HK-2 (cell line): Measurements from ENCODE around the gene MPHOSPH9.
A peak's percentile ranks its signal among the peaks of the same experiment; 100 is the strongest.

Experiments used
- DNase-seq: peaks from one replicate; pipeline ENCODE4 v3.0.0-alpha.2; 2018; ENCODE audit not compliant: unreplicated experiment

Gene MPHOSPH9, protein sequence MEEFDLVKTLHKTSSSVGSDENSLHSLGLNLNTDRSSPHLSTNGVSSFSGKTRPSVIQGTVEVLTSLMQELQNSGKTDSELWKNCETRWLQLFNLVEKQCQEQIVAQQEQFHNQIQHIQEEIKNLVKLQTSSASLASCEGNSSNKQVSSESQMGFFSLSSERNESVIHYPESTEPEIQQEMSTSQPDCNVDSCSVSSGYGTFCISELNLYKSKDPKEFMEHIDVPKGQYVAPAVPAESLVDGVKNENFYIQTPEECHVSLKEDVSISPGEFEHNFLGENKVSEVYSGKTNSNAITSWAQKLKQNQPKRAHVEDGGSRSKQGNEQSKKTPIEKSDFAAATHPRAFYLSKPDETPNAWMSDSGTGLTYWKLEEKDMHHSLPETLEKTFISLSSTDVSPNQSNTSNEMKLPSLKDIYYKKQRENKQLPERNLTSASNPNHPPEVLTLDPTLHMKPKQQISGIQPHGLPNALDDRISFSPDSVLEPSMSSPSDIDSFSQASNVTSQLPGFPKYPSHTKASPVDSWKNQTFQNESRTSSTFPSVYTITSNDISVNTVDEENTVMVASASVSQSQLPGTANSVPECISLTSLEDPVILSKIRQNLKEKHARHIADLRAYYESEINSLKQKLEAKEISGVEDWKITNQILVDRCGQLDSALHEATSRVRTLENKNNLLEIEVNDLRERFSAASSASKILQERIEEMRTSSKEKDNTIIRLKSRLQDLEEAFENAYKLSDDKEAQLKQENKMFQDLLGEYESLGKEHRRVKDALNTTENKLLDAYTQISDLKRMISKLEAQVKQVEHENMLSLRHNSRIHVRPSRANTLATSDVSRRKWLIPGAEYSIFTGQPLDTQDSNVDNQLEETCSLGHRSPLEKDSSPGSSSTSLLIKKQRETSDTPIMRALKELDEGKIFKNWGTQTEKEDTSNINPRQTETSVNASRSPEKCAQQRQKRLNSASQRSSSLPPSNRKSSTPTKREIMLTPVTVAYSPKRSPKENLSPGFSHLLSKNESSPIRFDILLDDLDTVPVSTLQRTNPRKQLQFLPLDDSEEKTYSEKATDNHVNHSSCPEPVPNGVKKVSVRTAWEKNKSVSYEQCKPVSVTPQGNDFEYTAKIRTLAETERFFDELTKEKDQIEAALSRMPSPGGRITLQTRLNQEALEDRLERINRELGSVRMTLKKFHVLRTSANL

DNA sequence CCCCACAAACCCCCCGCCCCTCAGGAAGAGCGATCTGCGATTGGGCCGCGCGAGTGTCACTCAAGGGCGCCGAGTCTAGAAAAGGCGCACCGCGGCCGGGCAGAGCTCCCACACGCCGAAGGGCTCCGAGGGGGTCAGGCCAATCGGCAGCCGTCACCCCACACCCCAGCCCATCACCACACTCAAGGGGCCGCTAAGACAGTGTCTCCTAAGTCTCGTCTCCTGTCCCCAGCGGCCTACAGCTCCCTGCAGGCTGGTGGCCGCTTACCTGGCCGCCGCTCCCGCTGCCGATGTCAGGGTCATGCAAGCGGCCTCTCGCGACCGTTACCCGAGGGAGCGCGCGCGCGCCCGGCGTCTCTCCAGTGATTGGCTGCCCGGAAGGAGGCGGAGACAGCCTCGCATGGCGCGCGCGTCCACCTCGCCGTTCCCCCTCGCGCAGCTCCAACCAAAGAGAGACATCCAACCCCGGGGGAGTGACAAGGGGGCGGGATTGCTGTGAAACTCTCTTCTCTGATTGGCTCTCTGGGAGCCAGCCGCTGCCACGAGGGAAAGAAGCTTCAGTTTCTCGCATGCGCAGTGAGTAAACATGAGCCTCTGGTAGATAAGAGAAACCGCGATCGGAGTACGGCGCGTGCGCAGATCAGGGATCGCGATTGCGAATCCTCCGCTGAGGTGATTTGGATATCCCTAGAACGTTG is at the start of gene MPHOSPH9, which contains the start of gene MTRFR:
Gene MPHOSPH9 (minus strand): TSS at position 335 of the 698 bp plus-strand sequence. CDS start 2,777 bp downstream, outside the sequence.
Gene MTRFR (plus strand): TSS at position 630 of the 698 bp plus-strand sequence. CDS start 20,239 bp downstream, outside the sequence.
- peak; percentile 99 for DNase-seq

DNA sequence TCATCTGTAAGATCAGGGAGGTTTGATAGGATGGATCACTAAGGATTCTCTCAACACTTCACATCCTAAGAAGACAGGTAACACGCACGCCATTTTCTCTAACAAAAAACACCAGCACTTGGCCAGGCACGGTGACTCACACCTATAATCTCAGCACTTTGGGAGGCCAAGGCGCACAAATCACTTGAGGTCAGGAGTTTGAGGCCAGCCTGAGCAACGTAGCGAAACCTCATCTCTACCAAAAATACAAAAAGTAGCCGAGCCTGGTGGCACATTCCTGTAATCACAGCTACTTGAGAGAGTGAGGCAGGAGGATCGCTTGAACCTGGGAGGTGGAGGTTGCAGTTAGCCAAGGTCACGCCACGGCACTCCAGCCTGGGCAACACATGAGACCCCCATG is 49.2 kb upstream of the MPHOSPH9 start:
- DNase-seq, result no peak

DNA sequence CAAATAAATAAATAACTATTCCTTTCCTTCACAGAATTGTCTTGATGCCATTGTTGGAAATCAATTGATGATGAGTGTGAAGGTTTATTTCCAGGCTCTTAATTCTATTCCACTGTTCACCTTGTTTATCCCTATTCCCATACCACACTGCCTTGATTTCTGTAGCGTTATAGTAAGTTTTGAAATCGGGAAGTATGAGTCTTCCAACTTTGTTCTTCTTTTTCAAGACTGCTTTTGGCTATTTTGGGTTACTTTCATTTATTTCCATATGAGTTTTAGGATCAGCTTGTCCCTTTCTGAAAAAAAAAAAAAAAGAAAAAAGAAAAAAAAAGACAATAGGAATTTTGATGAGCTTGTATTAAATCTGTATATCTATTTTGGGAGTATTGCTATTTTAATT is 48.0 kb upstream of the MPHOSPH9 start:
- DNase-seq, result no peak

DNA sequence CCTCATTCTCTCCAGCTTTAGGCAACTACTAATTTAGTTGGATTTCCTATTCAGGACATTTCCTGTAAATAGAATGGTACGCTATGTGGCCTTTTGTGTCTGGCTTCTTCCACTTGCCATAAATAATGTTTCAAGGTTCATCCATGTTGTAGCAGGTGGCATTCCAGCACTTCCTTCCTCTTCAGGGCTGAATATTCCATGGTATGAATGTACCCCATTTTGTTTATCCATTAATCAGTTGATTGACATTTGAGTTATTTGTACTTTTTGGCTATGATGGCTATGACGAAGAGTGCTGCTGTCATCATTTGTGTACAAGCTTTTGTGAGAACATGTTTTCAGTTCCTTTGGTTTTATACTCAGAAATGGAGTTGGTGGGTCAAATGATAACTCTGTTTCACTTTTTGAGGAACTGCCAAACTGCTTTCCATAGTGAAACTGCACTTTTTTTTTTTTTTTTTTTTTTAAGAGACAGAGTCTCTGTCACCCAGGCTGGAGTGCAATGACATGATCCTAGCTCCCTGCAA is 45.2 kb upstream of the MPHOSPH9 start:
- no peak for DNase-seq

DNA sequence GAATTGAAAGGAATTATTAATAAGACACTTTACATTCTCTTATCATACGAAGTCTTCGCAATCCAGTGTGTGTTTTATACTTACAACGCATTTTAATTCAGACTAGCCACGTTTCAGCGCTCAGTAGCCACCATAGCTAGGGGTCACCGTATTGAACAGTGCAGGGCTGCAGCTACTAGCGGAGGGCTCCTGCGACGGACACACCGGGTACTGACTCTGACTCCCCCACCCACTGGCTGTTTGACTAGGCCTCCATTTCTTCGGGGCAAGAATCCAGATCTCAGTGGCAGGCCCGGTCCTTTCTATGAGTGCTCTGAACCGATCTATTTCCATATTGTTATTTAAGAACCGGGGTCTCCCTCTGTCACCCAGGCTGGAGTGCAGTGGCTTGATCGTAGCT is 40.2 kb upstream of the MPHOSPH9 start:
- DNase-seq, result no peak

DNA sequence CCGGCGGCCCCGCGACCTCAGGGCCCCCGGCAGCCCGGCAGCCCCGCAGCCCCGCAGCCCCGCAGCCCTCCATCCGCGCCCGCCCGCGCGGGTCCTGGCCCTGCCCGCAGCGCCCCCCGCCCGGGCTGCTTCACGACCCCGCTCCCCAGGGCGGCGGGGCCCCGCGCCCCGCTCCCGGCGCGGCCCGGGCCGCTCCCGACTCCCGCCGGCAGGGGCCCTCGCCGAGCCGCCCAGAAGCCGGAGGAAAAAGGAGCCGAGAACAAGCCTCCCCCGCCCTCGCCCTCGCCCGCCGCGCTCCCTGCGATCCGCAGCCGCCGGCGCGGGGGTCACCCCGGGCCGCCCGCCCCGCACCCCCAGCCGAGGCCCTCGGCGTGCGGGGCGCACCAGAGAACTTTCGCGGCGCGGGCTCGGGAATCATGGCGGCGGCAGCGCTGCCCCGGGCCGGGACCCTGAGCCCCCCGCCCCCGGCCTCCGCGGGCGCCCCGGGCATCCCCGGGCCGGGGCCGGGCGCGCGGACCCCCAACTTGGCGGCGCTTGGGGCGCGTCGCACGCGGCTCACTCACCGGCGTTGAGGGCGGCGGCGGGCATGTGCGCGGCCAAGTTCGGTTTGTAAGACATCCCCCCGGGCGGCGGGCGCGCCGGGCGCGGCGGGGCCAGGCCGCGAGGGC is 38.2 kb upstream of the MPHOSPH9 start:
- DNase-seq, result peak; percentile 65

DNA sequence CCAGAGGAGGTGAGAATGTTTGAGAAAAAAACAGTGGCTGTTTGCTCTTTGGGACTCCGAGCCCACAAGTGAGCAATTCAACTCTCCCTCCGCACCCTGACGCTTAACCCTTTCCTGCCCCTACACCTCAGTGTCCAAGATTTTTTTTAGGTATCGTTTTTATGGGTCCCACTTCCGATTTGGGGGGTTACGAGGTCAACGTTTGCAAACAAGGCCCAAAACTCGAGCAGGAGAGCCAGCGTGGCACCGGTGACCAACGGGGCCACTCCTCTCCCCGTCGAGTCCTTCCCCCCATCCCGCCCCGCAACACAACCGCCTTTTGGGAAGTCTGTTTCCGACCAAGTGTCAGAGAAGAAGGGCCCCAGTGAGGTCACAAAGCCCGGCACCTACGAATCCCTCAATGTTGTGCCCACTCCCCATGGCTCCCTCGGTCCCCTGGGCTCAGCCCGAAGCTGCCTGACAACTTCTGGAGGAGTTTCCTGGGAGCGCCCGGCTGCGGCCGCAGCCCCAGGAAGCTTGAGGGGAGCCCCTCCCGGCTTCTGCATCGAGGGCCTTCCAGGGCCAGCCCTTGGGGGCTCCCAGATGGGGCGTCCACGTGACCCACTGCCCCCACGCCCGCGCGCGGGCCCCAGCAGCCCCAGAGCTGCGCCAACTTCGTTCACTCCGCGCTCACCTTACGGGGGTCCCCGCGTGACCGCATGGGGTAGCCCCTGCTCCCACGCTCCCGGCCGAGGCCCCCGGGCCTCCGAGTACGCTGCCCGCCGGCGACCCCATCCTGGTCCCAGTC is 37.5 kb upstream of the MPHOSPH9 start:
- peak; percentile 27 for DNase-seq

DNA sequence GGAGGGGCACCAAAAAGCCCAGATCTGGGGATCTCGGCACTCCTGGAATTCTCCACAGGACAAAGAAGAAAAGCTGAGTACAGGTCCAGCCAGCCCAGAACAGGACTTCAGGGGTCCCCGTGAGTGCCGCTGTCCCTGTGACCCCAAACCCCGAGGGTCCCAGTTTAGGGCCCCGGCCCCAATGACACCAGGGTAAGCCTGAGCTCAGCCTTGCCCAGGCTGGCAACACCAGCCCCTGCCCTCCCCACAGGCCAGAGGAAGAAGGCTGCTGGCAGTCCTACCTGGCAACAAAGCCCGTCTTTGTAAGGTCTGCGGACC is 36.9 kb upstream of the MPHOSPH9 start:
- DNase-seq, result no peak

DNA sequence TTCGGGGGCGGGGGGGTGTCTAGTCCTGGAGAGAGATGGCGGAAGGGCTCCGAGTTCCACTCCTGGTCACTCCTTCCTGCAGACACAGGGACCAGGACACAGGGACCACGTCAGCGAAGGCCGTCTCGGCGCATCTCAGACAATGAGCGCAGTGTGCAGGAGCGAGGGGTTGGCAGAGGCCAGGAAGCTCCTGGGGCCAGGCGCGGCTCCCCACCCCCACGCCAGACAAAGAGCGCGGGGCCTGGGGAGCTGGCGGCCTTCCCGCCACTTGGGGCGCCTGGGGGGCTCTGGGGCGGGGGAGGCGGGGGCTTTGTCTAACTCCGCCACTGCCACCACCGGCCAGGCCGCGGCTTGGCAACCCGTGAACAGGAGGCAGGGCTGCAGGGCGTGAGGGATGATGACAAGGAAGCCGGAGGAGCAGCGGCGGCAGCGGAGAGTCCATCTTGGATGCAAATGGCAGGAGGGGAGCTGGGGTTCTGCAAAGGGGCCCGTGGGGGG is 36.5 kb upstream of the MPHOSPH9 start:
- DNase-seq, result no peak

DNA sequence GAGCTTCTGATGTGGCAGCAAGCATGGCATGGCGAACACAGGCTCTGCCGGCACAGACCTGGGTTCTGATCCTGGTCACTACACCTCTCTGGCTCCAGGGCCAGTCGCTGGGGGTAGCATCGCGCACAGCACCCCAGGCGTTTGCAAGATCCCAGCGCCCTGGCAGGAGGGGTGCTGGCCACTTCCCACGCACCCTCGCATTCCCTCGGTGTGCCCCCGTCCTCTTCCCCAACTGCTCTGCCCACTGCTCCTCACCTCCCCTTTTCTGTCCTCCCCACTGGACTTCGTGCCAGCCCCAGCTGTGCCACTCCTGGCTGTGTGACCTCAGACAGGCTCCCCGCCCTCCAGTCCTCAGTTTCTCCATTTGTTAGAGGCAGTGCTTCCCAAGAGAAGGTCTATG is 35.9 kb upstream of the MPHOSPH9 start:
- DNase-seq, result no peak

DNA sequence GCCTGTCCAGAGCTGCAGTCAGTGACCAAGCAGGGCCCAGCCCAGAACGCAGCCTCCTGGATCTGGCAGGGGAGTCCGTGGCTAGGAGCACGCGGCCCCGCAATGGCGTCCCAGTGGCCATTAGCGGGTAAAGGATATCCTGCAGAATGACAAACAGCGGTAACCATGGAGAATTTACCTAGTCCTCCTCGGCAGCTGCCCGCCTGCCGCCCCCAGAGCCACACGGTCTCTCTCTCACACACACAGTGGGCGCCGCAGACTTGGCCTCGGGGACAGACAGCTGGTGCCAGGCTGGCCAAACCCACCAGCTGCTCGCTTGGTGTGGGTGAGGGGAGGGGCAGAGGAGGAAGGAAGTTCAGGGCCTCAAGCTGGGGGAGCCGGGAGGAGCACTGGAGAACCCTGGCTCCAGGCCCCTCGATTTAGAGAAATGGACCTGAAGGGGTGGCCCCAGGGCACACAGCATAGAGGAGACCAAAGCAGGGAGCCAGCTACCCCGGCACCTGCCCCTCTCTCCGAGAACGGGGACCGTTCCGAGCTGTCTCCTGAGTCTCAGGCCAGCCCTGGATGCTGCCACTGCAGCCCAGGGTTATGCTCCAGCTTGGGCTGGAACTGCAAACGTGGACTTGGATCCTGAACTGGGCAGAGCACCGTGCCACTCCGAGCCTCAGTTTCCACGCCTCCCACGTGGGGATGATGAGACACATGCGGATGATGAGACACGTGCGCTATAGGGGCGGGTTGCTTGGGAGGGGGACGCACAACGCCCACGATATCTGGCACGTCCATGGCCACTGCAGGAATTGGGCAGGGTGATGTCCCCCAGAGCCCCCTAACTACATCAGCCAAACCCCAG is 35.3 kb upstream of the MPHOSPH9 start:
- DNase-seq, result no peak

DNA sequence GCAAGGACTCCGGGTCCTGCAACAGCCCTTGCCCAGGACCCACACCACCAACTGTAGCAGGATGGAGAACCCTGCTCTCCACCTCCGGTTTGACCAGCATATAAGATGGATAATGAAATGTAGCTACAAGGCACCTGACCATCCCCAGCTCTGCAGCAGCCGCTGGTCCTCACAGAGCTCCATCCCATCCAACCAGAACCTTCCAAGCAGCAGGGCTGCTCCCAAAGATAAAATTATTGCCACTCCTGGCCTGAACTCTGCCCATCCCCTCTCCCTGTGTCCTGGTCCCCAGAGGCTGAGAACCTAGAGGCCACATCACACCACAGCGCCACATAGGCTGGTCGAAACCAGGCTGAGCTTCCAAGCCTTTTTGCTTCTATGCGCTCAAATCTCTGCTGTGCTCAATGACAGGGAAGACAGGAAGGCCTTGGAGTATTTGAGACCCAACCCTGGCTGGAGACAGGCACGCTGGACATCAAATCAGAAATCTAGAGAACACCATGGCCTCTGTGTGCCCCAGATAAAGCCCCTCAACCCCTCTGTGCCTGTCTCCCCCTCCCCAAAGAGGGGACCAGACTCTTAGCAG is 34.5 kb upstream of the MPHOSPH9 start:
- no peak for DNase-seq

DNA sequence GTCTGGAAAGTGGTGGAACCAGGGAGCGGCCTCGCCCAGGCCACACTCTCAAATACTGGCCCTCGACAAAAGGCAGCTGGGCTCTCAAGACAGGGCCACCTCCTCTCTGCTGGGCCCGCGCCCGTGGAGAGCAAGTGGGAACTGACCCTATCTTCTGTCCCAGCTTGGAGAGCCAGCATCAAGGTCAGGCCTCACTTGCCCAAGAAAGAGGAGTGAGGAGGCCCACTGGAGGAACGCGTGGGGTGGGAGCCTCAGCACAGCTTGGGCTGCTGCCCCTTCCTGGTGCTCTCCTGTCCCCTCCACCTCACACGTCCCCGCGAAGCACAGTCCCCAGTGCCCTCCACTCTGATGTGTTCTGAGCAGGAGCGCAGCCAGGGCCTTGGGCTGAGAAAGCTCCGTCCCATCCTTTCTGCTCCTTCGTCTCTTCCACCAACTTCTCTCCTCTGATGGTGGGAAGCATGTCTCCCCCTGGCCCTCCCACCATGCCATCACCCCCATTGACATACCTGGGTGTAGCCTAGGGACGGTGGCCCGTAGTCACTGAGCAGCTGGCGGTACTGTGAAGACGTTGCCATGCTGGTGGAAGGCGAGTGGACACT is 33.8 kb upstream of the MPHOSPH9 start:
- DNase-seq, result no peak

DNA sequence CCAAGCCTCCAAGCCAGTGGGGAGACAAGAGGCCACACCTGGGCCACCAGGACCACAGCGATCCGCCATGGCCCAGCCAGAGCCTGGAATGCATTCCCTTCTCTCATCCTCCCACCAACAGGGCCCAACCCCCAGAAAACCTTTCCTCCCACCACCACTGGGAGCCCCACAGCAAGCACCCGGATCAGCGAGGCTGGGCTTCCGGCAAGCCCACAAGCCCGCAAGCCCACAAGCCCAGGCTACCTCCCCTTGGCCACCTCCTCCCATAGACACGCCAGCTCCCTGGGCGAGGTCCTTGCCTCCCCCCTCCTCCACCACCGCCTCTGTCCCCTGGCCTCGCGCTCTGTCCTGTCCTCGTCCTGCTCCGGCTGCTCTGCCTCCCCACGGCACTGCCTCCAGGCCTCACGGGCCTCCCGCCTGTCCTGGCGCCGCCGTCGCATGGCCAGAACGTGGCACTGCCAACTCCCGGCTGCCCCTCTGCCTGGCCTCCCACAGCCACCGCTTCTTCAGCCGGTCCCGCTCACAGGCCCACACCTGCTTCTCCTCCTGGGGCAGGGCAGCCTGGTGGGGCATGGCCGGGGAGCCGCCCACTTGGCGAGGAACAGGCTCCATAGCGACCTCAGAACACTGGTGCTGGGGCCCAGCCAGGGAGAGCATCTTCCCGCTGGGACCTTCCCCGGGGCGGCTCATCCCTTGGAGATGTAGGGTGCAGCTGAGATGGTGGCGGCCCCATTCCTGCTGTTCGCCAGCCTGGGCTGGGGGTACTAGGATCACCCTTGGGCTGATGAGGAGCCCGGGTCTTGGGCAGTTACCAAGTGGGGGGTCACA is 33.1 kb upstream of the MPHOSPH9 start:
- no peak for DNase-seq

DNA sequence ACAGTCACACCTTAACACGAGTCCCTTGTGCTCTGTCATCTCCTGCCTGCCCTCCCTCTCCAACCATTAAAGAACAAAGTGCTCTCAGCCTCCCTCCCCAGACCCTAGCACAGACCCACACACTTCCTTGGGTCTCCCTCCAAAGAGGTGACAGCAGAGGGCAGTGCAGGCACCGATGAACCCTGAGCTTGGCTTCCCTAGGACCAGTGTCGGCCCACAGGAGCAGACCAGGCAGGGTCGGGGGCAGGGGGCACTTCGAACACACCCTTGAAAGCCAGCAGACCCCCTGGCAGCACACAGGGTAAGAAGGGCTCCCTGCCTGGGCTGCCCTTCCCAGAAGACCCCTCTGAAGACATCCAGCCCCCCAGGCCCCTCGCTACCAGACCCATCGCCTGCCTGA is 31.7 kb upstream of the MPHOSPH9 start:
- DNase-seq, result no peak

DNA sequence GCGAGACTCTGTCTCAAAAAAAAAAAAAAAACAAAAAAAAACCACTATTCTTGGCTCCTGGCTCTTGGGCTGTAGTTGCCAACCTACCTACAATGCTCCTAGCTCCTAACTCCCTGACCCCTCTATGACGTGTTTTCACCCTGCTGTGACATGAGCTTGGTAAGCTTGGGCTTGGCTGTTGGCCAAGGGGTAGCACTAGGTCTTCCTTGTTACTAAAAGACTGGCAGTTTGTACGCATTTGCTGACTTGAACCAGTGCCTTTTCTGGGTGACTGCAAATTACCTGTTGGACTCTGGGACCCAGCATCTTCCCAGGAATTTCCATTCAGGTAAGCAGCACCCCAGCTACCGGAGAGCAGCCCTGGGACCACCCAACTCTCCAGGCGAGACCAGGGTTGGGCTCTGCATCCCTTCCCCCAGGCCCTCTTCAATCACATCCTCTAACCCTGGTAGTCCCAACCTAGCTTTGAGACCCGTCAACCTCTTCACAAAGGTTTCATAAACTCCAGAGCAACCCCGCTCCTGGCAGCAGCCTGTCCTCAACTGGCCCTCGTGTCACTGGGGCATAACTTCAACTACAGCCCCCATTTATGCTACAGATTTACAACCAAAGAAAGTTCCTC is 30.4 kb upstream of the MPHOSPH9 start:
- DNase-seq, result no peak

DNA sequence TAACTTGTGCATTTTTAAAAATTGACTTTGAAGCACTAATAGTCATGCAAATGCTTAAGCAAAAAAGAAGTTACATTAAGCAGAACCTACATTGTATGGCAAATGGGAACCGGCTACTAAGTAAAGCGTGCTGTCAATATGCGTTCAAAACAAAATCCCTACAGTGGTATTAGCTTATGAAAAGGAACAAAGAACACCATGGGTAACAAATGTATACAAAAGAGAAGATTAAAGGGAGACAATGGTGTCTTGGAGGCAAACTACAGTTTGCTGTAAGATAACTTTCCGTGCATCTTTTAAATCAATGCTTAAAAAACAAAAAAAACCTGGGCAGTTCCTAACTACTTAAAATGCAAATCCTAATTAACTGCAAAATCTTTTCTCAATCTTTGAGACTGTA is 28.3 kb upstream of the MPHOSPH9 start:
- no peak for DNase-seq
